HepG2 (cell line): ENCODE results near the gene NOL12. TPM values are rescaled to one million over a fixed set of nuclear protein-coding genes. Genes with fewer than 3 reads are reported as not detected.
A peak's percentile ranks its signal among the peaks of the same experiment; 100 is the strongest.

Experiments
- DR1 ChIP-seq: sonication (generic); formaldehyde crosslinking; IDR thresholded peaks from 2 replicates; pipeline ENCODE4 v1.8.0; 2021; ENCODE audit warnings: mild to moderate bottlenecking, missing genetic modification reagents, inconsistent platforms
- EHMT2 ChIP-seq: fragments of 200-600 bp; sonication (generic); IDR thresholded peaks from 2 replicates; pipeline ENCODE4 v1.7.0; 2017; ENCODE audit warnings: antibody characterized with exemption, low read depth, low read length, borderline replicate concordance
- ISX ChIP-seq: sonication (generic); formaldehyde crosslinking; conservative IDR thresholded peaks from 2 replicates; pipeline ENCODE4 v1.5.0; 2020; ENCODE audit warnings: missing genetic modification reagents
- JDP2 ChIP-seq: sonication (generic); formaldehyde crosslinking; IDR thresholded peaks from 2 replicates; pipeline ENCODE4 v1.8.1; 2022; ENCODE audit warnings: missing genetic modification reagents, borderline replicate concordance
- MAFK ChIP-seq, 2 experiments: IDR thresholded peaks in 1 of 2; conservative IDR thresholded peaks in 1 of 2; 2 replicates each; pipeline ENCODE4 v1.6.1; 2011; ENCODE audit warnings: improper control_type of control experiment in 2 of 2, low read length in 2 of 2
- MBNL3 ChIP-seq: fragments of 250-450 bp; sonication (Bioruptor Pico); conservative IDR thresholded peaks from 2 replicates; pipeline ENCODE4 v1.8.0; 2022; ENCODE audit warnings: mild to moderate bottlenecking, inconsistent platforms
- MYC ChIP-seq: sonication (generic); formaldehyde crosslinking; IDR thresholded peaks from 2 replicates; pipeline ENCODE4 v1.9.0; 2021; ENCODE audit warnings: missing genetic modification reagents, borderline replicate concordance
- NR2F1 ChIP-seq, 2 experiments: fragments of 450-650 bp in 1 of 2; formaldehyde crosslinking in 1 of 2; IDR thresholded peaks; 2 replicates each; pipeline versions ENCODE4 v1.5.0 to v1.6.1; 2016 to 2020; ENCODE audit warnings: mild to moderate bottlenecking in 1 of 2, missing compliant biosample characterization in 1 of 2, missing genetic modification reagents in 1 of 2, moderate library complexity in 1 of 2
- PCBP2 ChIP-seq: fragments of 200-400 bp; formaldehyde crosslinking; optimal IDR thresholded peaks from 2 replicates; pipeline ENCODE3; 2018; ENCODE audit warnings: low read length, low read depth; ENCODE audit not compliant: poor library complexity, severe bottlenecking
- POGZ ChIP-seq: sonication (generic); formaldehyde crosslinking; IDR thresholded peaks from 2 replicates; pipeline ENCODE4 v1.4.0; 2020; ENCODE audit warnings: mild to moderate bottlenecking, missing genetic modification reagents
- RAD51 ChIP-seq: fragments of 450-650 bp; IDR thresholded peaks from 2 replicates; pipeline ENCODE4 v1.6.1; 2016; ENCODE audit warnings: borderline replicate concordance
- SP2 ChIP-seq: sonication (generic); formaldehyde crosslinking; IDR thresholded peaks from 2 replicates; pipeline ENCODE4 v1.5.1; 2020; ENCODE audit warnings: mild to moderate bottlenecking, missing genetic modification reagents
- SP5 ChIP-seq: IDR thresholded peaks from 2 replicates; pipeline ENCODE4 v1.6.1; 2016; ENCODE audit warnings: low read depth, borderline replicate concordance
- SRSF1 ChIP-seq: fragments of 200-400 bp; formaldehyde crosslinking; optimal IDR thresholded peaks from 2 replicates; pipeline ENCODE3; 2017; ENCODE audit warnings: mild to moderate bottlenecking, low read depth, low read length, moderate library complexity
- STAG1 ChIP-seq: sonication (generic); formaldehyde crosslinking; IDR thresholded peaks from 2 replicates; pipeline ENCODE4 v1.4.0; 2020; ENCODE audit warnings: missing genetic modification reagents
- TBX2 ChIP-seq: sonication (generic); formaldehyde crosslinking; IDR thresholded peaks from 2 replicates; pipeline ENCODE4 v1.5.0; 2020; ENCODE audit warnings: missing genetic modification reagents, mild to moderate bottlenecking, borderline replicate concordance
- TEAD3 ChIP-seq: optimal IDR thresholded peaks from 2 replicates; pipeline ENCODE3; 2016; ENCODE audit warnings: borderline replicate concordance
- TRIM22 ChIP-seq: fragments of 450-650 bp; IDR thresholded peaks from 2 replicates; pipeline ENCODE4 v1.6.1; 2017
- YY1 ChIP-seq: IDR thresholded peaks from 2 replicates; pipeline ENCODE4 v1.6.1; 2011; ENCODE audit warnings: low read length, low read depth, moderate library complexity, mild to moderate bottlenecking; ENCODE audit not compliant: insufficient read depth, insufficient replicate concordance
- ZBTB7A ChIP-seq: sonication (generic); formaldehyde crosslinking; IDR thresholded peaks from 2 replicates; pipeline ENCODE4 v1.8.0; 2022; ENCODE audit warnings: mild to moderate bottlenecking, missing genetic modification reagents
- ZFYVE20 ChIP-seq: sonication (generic); formaldehyde crosslinking; IDR thresholded peaks from 2 replicates; pipeline ENCODE4 v1.8.0; 2023; ENCODE audit warnings: low read depth, mild to moderate bottlenecking, moderate library complexity, missing genetic modification reagents, borderline replicate concordance
- ZNF362 ChIP-seq: sonication (generic); formaldehyde crosslinking; IDR thresholded peaks from 2 replicates; pipeline ENCODE4 v1.4.0; 2020; ENCODE audit warnings: missing genetic modification reagents, mild to moderate bottlenecking, borderline replicate concordance
- ZNF446 ChIP-seq: sonication (generic); formaldehyde crosslinking; IDR thresholded peaks from 2 replicates; pipeline ENCODE4 v1.5.0; 2020; ENCODE audit warnings: mild to moderate bottlenecking, missing genetic modification reagents
- ZNF512 ChIP-seq: sonication (generic); formaldehyde crosslinking; IDR thresholded peaks from 2 replicates; pipeline ENCODE4 v1.4.0; 2020; ENCODE audit warnings: mild to moderate bottlenecking, missing genetic modification reagents
- ZNF546 ChIP-seq: sonication (generic); formaldehyde crosslinking; conservative IDR thresholded peaks from 2 replicates; pipeline ENCODE4 v1.8.1; 2023; ENCODE audit warnings: mild to moderate bottlenecking, missing genetic modification reagents
- ZNF761 ChIP-seq: sonication (generic); formaldehyde crosslinking; conservative IDR thresholded peaks from 2 replicates; pipeline ENCODE4 v1.4.0; 2020; ENCODE audit warnings: mild to moderate bottlenecking, missing genetic modification reagents
- ZSCAN21 ChIP-seq: sonication (generic); formaldehyde crosslinking; IDR thresholded peaks from 2 replicates; pipeline ENCODE4 v1.8.0; 2022; ENCODE audit warnings: mild to moderate bottlenecking, missing genetic modification reagents, moderate library complexity, borderline replicate concordance
- polyA plus RNA-seq, 8 experiments: library from polyadenylated mRNA; depleted of rRNA in 3 of 8; stranded (reverse) in 7 of 8; unstranded in 1 of 8; fragments of >200 nt; fragmentation: Illumina TruSeq in 4 of 8; extraction: Trizol in 4 of 8; gene quantifications; 2 replicates each; pipeline versions ENCODE4 v1.2.1 to v1.2.3, GENCODE V29; 2011 to 2016; ENCODE audit warnings: low read depth in 4 of 8, missing spikeins in 1 of 8, mixed read lengths in 1 of 8; ENCODE audit not compliant: insufficient read depth in 1 of 8
- total RNA-seq, 5 experiments: library from RNA; depleted of rRNA; stranded (reverse); fragments of >200 nt; fragmentation: Illumina TruSeq; extraction: Trizol; gene quantifications; 2 replicates each; pipeline ENCODE4 v1.2.3, GENCODE V29; 2016; ENCODE audit warnings: low read depth in 1 of 5

NOL12 gene
- total and polyA plus RNA-seq, 2 of the 13 experiments (the other 11 are each of a cell fraction or from before 2014, with no cell fraction given) = 14.3 to 31.4 TPM

- TF ChIP-seq PCBP2 = no peak
- TF ChIP-seq YY1 = no peak
- no peak for TF ChIP-seq ZNF446 (CRISPR knock-in tag)
- no peak for TF ChIP-seq ZNF512 (CRISPR knock-in tag)
- no peak for TF ChIP-seq ZFYVE20
- TF ChIP-seq TBX2 (CRISPR knock-in tag) = peak; percentile 32; the same call in 1 of the 2 replicates
- no peak for TF ChIP-seq NR2F1 (CRISPR knock-in tag; IDR thresholded peaks at IDR 0.05)
- TF ChIP-seq MBNL3 = no peak
- no peak for TF ChIP-seq SP2 (CRISPR knock-in tag)
- no peak for TF ChIP-seq SRSF1
- TF ChIP-seq DR1 (CRISPR knock-in tag) = no peak
- TF ChIP-seq MYC (CRISPR knock-in tag) = no peak
- TF ChIP-seq JDP2 (CRISPR knock-in tag) = no peak
- TF ChIP-seq EHMT2 = no peak
- TF ChIP-seq ZNF362 (CRISPR knock-in tag) = no peak
- TF ChIP-seq SP5 (CRISPR knock-in tag) = no peak
- TF ChIP-seq ZBTB7A (CRISPR knock-in tag) = no peak
- TF ChIP-seq ZSCAN21 (CRISPR knock-in tag) = no peak
- TF ChIP-seq TEAD3 = peak; percentile 44
- no peak for TF ChIP-seq RAD51
- no peak for TF ChIP-seq ZNF546 (CRISPR knock-in tag)
- TF ChIP-seq POGZ (CRISPR knock-in tag) = no peak
- no peak for TF ChIP-seq ZNF761 (CRISPR knock-in tag)
- no peak for TF ChIP-seq STAG1 (CRISPR knock-in tag)
- no peak for TF ChIP-seq ISX (CRISPR knock-in tag)
- no peak for TF ChIP-seq TRIM22
- TF ChIP-seq MAFK (conservative IDR thresholded peaks at IDR 0.05 in 1 of 2, IDR thresholded peaks at IDR 0.05 in 1 of 2; ENCODE audit: low read length in 2 of 2) = no peak
Observed at GRCh38 chr22:37741312-37741795, 55.2 kb downstream of the NOL12 start (continued).
